Adrenal gland (tissue), 12 donors: Measurements from ENCODE around the gene HOMER2. TPM values are rescaled to one million over a fixed set of nuclear protein-coding genes. Genes with fewer than 3 reads are reported as not detected.

Source experiments
- DNase-seq, 7 donors: peaks; one replicate each; pipeline ENCODE4 v3.0.0-alpha.2; 2019 to 2020
- H3K27ac ChIP-seq, 5 donors: fragments of 200-600 bp; sonication (generic) in 4 of 5; 1 replicate in 3 of 5; 2 replicates in 2 of 5; pipeline versions ENCODE4 v1.5.1 to v1.8.0; 2016 to 2020; ENCODE audit warnings: mild to moderate bottlenecking in 1 of 5
- H3K27me3 ChIP-seq: fragments of 200-600 bp; 2 replicates; pipeline ENCODE4 v1.8.0; 2021
- H3K36me3 ChIP-seq, 2 donors: fragments of 200-600 bp; replicated peaks in 1 of 2; 1 replicate in 1 of 2; 2 replicates in 1 of 2; pipeline versions ENCODE4 v1.5.1 to v1.8.0; 2018 to 2022
- H3K4me1 ChIP-seq, 2 donors: fragments of 200-600 bp; replicated peaks in 1 of 2; 1 replicate in 1 of 2; 2 replicates in 1 of 2; pipeline versions ENCODE4 v1.5.1 to v1.8.0; 2018 to 2021
- H3K4me3 ChIP-seq, 4 donors: fragments of 200-600 bp; sonication (generic) in 3 of 4; one replicate each; pipeline ENCODE4 v1.5.1; 2016 to 2018
- H3K9me3 ChIP-seq, 3 donors: fragments of 200-600 bp; sonication (generic) in 1 of 3; replicated peaks in 1 of 3; 1 replicate in 2 of 3; 2 replicates in 1 of 3; pipeline versions ENCODE4 v1.5.1 to v1.8.0; 2016 to 2021
- POLR2A ChIP-seq, 2 donors: fragments of 450-650 bp; IDR thresholded peaks; one replicate each; pipeline ENCODE4 v1.6.1; 2017; ENCODE audit warnings: antibody characterized with exemption in 2 of 2, mild to moderate bottlenecking in 2 of 2, moderate library complexity in 1 of 2
- WGBS, 4 donors: extraction: QIAGEN DNeasy Blood & Tissue Kit in 2 of 4; methylation state at CpG; one replicate each; pipeline versions ENCODE4 v1.1.5 to v1.1.7; 2013 to 2017; 5-methylcytosine and 5-hydroxymethylcytosine counted together
- intact Hi-C, 2 donors: fragments of 100-400 bp; cut with DNase I; formaldehyde crosslinking; loops; one replicate each; pipeline versions ENCODE4 v1.14.1 to v1.15.0; 2022 to 2023
- polyA plus RNA-seq, 3 donors: library from polyadenylated mRNA; stranded (reverse); fragments of 200-250 nt in 2 of 3; fragments of 350-450 nt in 1 of 3; fragmentation: Illumina TruSeq in 1 of 3; extraction: RNeasy Lipid Tissue Mini Kit (QIAGEN cat#74804) in 1 of 3; gene quantifications; one replicate each; pipeline ENCODE4 v1.2.3, GENCODE V29; 2013 to 2014
- total RNA-seq, 9 donors: library from RNA; depleted of rRNA in 4 of 9; stranded (reverse); fragments of >200 nt in 4 of 9; fragments of 120-200 nt in 1 of 9; fragmentation: NEBNext Ultra II Directional in 1 of 9; extraction: Animal tissue kit (Norgen Biotek cat#: 25700) in 1 of 9; gene quantifications; one replicate each; pipeline versions ENCODE4 v1.1.0 to v1.2.4, GENCODE V29; 2013 to 2023
- TF ChIP-seq, protein P1 (sequence below), 6 experiments: fragments of 450-650 bp in 4 of 6; fragments of 200-600 bp in 2 of 6; sonication (generic) in 1 of 6; IDR thresholded peaks; 1 replicate in 5 of 6; 2 replicates in 1 of 6; pipeline versions ENCODE4 v1.5.1 to v1.8.0; 2016 to 2021; ENCODE audit warnings: antibody characterized with exemption in 6 of 6, mild to moderate bottlenecking in 2 of 6, moderate library complexity in 1 of 6
- donor health status: healthy with polysubstance abuse.
- donor health status: Bipolar disorder and iron deficiency.
- donor health status: DM: yes; HTN: yes; CAD: no.
- donor health status: DM: no; HTN: no; CAD: no.
- donor health status: DM: no; HTN: no; CAD: no.
- donor health status: DM: yes; HTN: yes; CAD: no.

The HOMER2 gene
- total and polyA plus RNA-seq, 12 donors: 6.5 to 43.1 (median 23.4) TPM

DNA sequence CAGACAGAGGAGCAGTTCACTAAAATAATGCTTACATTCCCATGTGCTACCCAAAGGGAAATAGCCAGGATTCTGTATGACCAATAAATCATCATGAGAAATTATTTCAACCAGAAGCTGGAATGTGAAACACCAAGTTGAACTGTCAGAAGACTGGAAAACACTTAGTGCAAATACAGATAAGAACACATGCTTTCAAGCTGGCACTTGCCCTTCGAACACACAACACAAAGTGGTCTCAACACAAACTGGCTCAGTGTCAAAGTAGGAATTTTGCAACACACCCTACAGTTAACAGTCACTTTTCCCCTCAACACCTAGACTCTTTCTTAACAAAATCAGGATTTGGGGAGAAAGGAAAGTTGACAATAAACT lies 148.0 kb downstream of the HOMER2 start:
- TF ChIP-seq, protein P1, sequence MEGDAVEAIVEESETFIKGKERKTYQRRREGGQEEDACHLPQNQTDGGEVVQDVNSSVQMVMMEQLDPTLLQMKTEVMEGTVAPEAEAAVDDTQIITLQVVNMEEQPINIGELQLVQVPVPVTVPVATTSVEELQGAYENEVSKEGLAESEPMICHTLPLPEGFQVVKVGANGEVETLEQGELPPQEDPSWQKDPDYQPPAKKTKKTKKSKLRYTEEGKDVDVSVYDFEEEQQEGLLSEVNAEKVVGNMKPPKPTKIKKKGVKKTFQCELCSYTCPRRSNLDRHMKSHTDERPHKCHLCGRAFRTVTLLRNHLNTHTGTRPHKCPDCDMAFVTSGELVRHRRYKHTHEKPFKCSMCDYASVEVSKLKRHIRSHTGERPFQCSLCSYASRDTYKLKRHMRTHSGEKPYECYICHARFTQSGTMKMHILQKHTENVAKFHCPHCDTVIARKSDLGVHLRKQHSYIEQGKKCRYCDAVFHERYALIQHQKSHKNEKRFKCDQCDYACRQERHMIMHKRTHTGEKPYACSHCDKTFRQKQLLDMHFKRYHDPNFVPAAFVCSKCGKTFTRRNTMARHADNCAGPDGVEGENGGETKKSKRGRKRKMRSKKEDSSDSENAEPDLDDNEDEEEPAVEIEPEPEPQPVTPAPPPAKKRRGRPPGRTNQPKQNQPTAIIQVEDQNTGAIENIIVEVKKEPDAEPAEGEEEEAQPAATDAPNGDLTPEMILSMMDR (IDR thresholded peaks at IDR 0.05): no peak
- TF ChIP-seq POLR2A (IDR thresholded peaks at IDR 0.05): no peak
- 57 to 82% (median 71%) methylated on average over 1 of the region's 1 CpG for WGBS, 4 donors
- intact Hi-C loops: loop anchor here in 1 of 2 donors (10.0 kb wide), 1 partner anchor 260 kb away; the partner anchor contains the start of gene RPS17

DNA sequence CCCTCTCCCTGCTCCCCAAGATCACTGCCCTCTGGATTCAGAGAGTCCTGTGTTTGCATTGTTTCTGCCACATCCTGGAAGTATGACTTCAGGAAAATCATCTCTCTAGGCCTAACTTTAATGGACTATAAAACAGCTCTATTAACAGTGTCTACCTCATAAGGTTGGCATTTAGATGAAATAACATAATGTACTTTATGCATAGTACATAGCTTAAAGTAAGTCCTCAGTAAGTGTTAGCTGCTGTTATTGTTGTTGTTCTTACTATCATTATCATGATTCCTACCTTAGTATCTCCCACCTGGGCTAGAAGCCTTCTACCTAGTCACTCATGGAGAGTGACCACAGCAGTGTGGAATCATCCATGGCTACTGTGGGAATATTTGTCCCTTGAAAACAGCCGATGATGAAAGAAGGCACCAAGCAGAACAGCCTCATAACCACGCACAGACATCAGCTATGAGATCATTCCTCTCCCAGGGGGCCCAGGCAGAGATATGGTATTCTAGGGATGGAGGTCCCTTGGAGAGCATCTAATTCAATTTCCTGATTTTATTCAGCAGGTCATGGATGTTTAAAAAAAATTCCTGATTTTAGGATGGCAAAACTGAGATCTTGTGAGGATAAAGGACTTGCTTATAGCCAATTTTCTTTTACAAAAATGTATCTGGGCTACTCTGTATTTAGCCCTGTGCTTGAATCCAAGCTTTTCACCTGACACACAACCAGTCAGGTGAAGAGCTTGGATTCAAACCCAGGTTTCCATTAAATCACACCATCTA lies 148.5 kb downstream of the HOMER2 start:
- Histone ChIP-seq H3K4me1 (peaks cover 0 to 4% of the 10 kb centered on the region in 2 donors), H3K9me3 (no peaks in the 10 kb centered on the region), H3K36me3 (no peaks in the 10 kb centered on the region), H3K27ac (no peak overlapping the region), H3K27me3 (no peaks in the 10 kb centered on the region), H3K4me3 (no peak overlapping the region)
- TF ChIP-seq, protein P1 (IDR thresholded peaks at IDR 0.05): no peak
- no peak for TF ChIP-seq POLR2A (IDR thresholded peaks at IDR 0.05)
- no peak for DNase-seq
- 88 to 97% (median 94%) methylated on average over 2 of the region's 2 CpGs for WGBS, 4 donors
- intact Hi-C loops: loop anchor here in 1 of 2 donors (10.0 kb wide), 1 partner anchor 259 kb away; the partner anchor contains the start of gene RPS17

More for the DNA sequence above, 148.0 kb downstream of the HOMER2 start:
- no peaks in the 10 kb centered on the region for H3K9me3 ChIP-seq
- no peak overlapping the region for H3K27ac ChIP-seq
- H3K27me3 ChIP-seq: no peaks in the 10 kb centered on the region
- no peaks in the 10 kb centered on the region for H3K36me3 ChIP-seq
- DNase-seq: no peak
- peaks cover 0 to 6% of the 10 kb centered on the region in 2 donors for H3K4me1 ChIP-seq
- H3K4me3 ChIP-seq: no peak overlapping the region

DNA sequence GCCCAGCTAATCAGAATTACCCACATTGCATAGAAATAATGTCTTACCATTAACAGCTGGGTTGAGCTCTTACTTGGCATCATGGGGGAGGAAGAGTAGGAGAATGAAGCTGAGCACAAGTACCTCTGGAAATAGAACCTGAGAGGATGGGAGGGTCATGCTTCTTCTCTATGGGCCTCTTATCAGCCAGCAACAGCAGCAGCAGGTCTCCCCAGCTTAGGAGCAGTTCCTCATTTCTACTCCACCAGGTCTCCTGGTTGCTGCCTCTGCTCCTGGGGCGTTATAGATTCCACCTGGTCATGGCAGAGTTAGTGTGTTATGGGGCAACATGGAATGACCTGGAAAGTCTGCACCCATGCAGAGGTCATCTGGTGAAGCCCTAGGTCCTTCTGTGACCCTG lies 150.0 kb downstream of the HOMER2 start:
- 61 to 83% (median 72%) methylated on average over 1 of the region's 1 CpG for WGBS, 4 donors
- Histone ChIP-seq H3K4me1 (no peaks in the 10 kb centered on the region), H3K27me3 (no peaks in the 10 kb centered on the region), H3K4me3 (no peak overlapping the region), H3K9me3 (no peaks in the 10 kb centered on the region), H3K27ac (no peak overlapping the region), H3K36me3 (no peaks in the 10 kb centered on the region)
- intact Hi-C loops: loop anchor here in 1 of 2 donors (10.0 kb wide), 1 partner anchor 258 kb away; the partner anchor contains the start of gene RPS17
- TF ChIP-seq POLR2A (IDR thresholded peaks at IDR 0.05): no peak
- TF ChIP-seq, protein P1 (IDR thresholded peaks at IDR 0.05): no peak
- DNase-seq: no peak

DNA sequence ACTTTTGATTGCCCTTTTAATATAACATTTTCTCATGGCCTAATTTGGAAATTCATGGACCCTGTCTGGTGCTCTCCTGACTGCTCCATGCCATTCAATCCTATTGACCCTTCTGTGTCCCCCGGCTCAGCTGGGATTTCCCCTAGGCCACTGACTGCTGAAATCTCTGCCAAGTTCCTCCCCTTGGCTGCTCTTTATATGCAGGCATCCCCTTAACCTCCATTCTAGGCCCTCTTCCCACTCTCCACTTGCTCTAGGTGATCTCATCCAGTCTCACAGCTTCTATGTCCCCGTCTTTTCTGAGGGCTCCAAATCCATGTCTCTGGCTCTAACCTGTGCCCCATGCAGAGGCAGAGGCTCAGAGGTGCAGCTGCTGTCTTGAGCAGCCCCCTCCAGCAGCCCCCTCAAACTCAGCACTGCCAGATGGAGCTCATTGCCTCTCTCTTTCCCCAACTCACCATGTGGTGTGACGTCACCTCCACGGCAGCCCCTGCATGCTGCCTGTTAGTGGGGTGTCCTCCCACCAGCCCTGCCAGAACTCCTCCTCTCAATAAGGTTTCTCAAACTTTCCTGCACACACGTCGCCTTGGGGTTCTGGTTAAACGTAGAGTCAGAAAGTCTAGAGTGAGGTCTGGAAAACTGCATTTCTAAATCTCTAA lies 153.2 kb downstream of the HOMER2 start:
- Histone ChIP-seq H3K9me3 (no peaks in the 10 kb centered on the region), H3K4me3 (no peak overlapping the region), H3K4me1 (no peaks in the 10 kb centered on the region), H3K36me3 (no peaks in the 10 kb centered on the region), H3K27ac (no peak overlapping the region), H3K27me3 (no peaks in the 10 kb centered on the region)
- intact Hi-C loops: no loop called here
- 75 to 81% (median 80%) methylated on average over 7 of the region's 7 CpGs for WGBS, 4 donors
- DNase-seq: no peak
- TF ChIP-seq POLR2A (IDR thresholded peaks at IDR 0.05): no peak

Other genes starting within 250 kb of the HOMER2 start
- 1 to 10 TPM in 8 of 9 donors, under 1 TPM in 1; 0.54 to 7.7 (median 3.2) TPM for gene AP3B2, start 242.8 kb downstream of the HOMER2 start, total RNA-seq
- gene AP3B2, start 242.8 kb downstream of the HOMER2 start, polyA plus RNA-seq: 10 to 100 TPM; 10.8 to 28.9 (median 18.2) TPM
- under 1 TPM in 1 of 9 donors, not detected in 8; 0.06 TPM for gene FSD2, start 146.7 kb downstream of the HOMER2 start, total RNA-seq
- gene FSD2, start 146.7 kb downstream of the HOMER2 start, polyA plus RNA-seq: under 1 TPM in 1 of 3 donors, not detected in 2; 0.03 TPM
- 1 to 10 TPM; 3.7 to 10.0 (median 8.7) TPM for gene WHAMM, start 143.1 kb downstream of the HOMER2 start, total RNA-seq
- 1 to 10 TPM; 4.5 to 6.8 (median 5.0) TPM for gene WHAMM, start 143.1 kb downstream of the HOMER2 start, polyA plus RNA-seq
- 10 to 100 TPM; 19.3 to 80.0 (median 21.9) TPM for gene RAMAC, start 33.5 kb upstream of the HOMER2 start, total RNA-seq
- 10 to 100 TPM; 12.7 to 28.4 (median 16.1) TPM for gene RAMAC, start 33.5 kb upstream of the HOMER2 start, polyA plus RNA-seq
- 10 to 100 TPM in 8 of 9 donors, 1 to 10 TPM in 1; 7.8 to 27.0 (median 22.2) TPM for gene C15orf40, start 58.9 kb upstream of the HOMER2 start, total RNA-seq
- 10 to 100 TPM; 22.4 to 28.2 (median 24.0) TPM for gene C15orf40, start 58.9 kb upstream of the HOMER2 start, polyA plus RNA-seq
- 10 to 100 TPM; 38.8 to 72.6 (median 50.7) TPM for gene BTBD1, start 114.5 kb upstream of the HOMER2 start, total RNA-seq
- 10 to 100 TPM in 2 of 3 donors, 1 to 10 TPM in 1; 7.2 to 65.9 (median 12.5) TPM for gene BTBD1, start 114.5 kb upstream of the HOMER2 start, polyA plus RNA-seq
- gene TM6SF1, start 154.9 kb upstream of the HOMER2 start, total RNA-seq: 1 to 10 TPM in 8 of 9 donors, under 1 TPM in 1; 0.67 to 9.5 (median 5.4) TPM
- gene TM6SF1, start 154.9 kb upstream of the HOMER2 start, polyA plus RNA-seq: 1 to 10 TPM; 1.7 to 3.1 (median 2.2) TPM